ENCODE data around the gene TGFBI. TPM values are rescaled to one million over a fixed set of nuclear protein-coding genes. Genes with fewer than 3 reads are reported as not detected.
"Not testable (repeated sequence)": the region's sequence is repeated elsewhere in the genome, so short reads cannot be mapped to it uniquely, and the experiment has no call there.

Gene TGFBI
- total RNA-seq, 3 donors from 2014 or later, result 0.81 to 0.84 (median 0.82) TPM

GRCh38 chr5:136040746-136041415 lies 12.1 kb downstream of the TGFBI start:
- no peak overlapping the region for H3K4me3 Mint-ChIP-seq
- no peaks in the 10 kb centered on the region for H3K27me3 Mint-ChIP-seq (ENCODE audit: low read depth)
- no peak for ATAC-seq
- H3K4me1 Mint-ChIP-seq (ENCODE audit: low read depth), result peaks cover 31% of the 10 kb centered on the region
- H3K9me3 Mint-ChIP-seq, result no peaks in the 10 kb centered on the region
- H3K36me3 Mint-ChIP-seq (ENCODE audit: insufficient read depth), result no peaks in the 10 kb centered on the region
- DNase-seq, result no peak

- Mint-ChIP-seq H3K4me3 (no peak overlapping the region), H3K27me3 (ENCODE audit: low read depth) (no peaks in the 10 kb centered on the region), H3K4me1 (ENCODE audit: low read depth) (peaks cover 18% of the 10 kb centered on the region), H3K36me3 (ENCODE audit: insufficient read depth) (no peaks in the 10 kb centered on the region), H3K9me3 (no peaks in the 10 kb centered on the region)
- no peak for DNase-seq
- ATAC-seq, result no peak
Observed at GRCh38 chr5:136042156-136042555, 13.4 kb downstream of the TGFBI start.

- Mint-ChIP-seq H3K4me1 (ENCODE audit: low read depth) (peaks cover 13% of the 10 kb centered on the region), H3K4me3 (no peak overlapping the region), H3K27me3 (ENCODE audit: low read depth) (no peaks in the 10 kb centered on the region), H3K9me3 (no peaks in the 10 kb centered on the region), H3K36me3 (ENCODE audit: insufficient read depth) (no peaks in the 10 kb centered on the region)
- DNase-seq (no peak), ATAC-seq (peak; percentile 8 to 38)
Observed at GRCh38 chr5:136042665-136043121, 13.9 kb downstream of the TGFBI start.

- H3K4me3 Mint-ChIP-seq, result no peak overlapping the region
- no peaks in the 10 kb centered on the region for H3K36me3 Mint-ChIP-seq (ENCODE audit: insufficient read depth)
- no peaks in the 10 kb centered on the region for H3K27me3 Mint-ChIP-seq (ENCODE audit: low read depth)
- peaks cover 9% of the 10 kb centered on the region for H3K4me1 Mint-ChIP-seq (ENCODE audit: low read depth)
- no peaks in the 10 kb centered on the region for H3K9me3 Mint-ChIP-seq
- no peak for ATAC-seq
- DNase-seq, result no peak
Observed at GRCh38 chr5:136043551-136043950, 14.8 kb downstream of the TGFBI start.

- no peaks in the 10 kb centered on the region for H3K36me3 Mint-ChIP-seq (ENCODE audit: insufficient read depth)
- no peak overlapping the region for H3K4me3 Mint-ChIP-seq
- DNase-seq (no peak), ATAC-seq (no peak)
- H3K4me1 Mint-ChIP-seq (ENCODE audit: low read depth), result peaks cover 9% of the 10 kb centered on the region
- H3K27me3 Mint-ChIP-seq (ENCODE audit: low read depth), result no peaks in the 10 kb centered on the region
- no peaks in the 10 kb centered on the region for H3K9me3 Mint-ChIP-seq
Observed at GRCh38 chr5:136043968-136044610, 15.3 kb downstream of the TGFBI start.

GRCh38 chr5:136045026-136045425 lies 16.2 kb downstream of the TGFBI start:
- not testable (repeated sequence) for H3K4me1 Mint-ChIP-seq (ENCODE audit: low read depth); H3K4me3 Mint-ChIP-seq; H3K9me3 Mint-ChIP-seq; ATAC-seq; H3K36me3 Mint-ChIP-seq (ENCODE audit: insufficient read depth); DNase-seq; H3K27me3 Mint-ChIP-seq (ENCODE audit: low read depth)

- H3K27me3 Mint-ChIP-seq (ENCODE audit: low read depth), result no peaks in the 10 kb centered on the region
- DNase-seq (no peak), ATAC-seq (no peak)
- H3K36me3 Mint-ChIP-seq (ENCODE audit: insufficient read depth), result no peaks in the 10 kb centered on the region
- H3K4me3 Mint-ChIP-seq, result no peak overlapping the region
- H3K9me3 Mint-ChIP-seq, result no peaks in the 10 kb centered on the region
- H3K4me1 Mint-ChIP-seq (ENCODE audit: low read depth), result peaks cover 9% of the 10 kb centered on the region
Observed at GRCh38 chr5:136046246-136046645, 17.5 kb downstream of the TGFBI start.

GRCh38 chr5:136047858-136048257 lies 19.1 kb downstream of the TGFBI start:
- peaks cover under 1% of the 10 kb centered on the region for H3K4me1 Mint-ChIP-seq (ENCODE audit: low read depth)
- H3K27me3 Mint-ChIP-seq (ENCODE audit: low read depth), result no peaks in the 10 kb centered on the region
- no peak overlapping the region for H3K4me3 Mint-ChIP-seq
- no peaks in the 10 kb centered on the region for H3K36me3 Mint-ChIP-seq (ENCODE audit: insufficient read depth)
- DNase-seq, result no peak
- no peaks in the 10 kb centered on the region for H3K9me3 Mint-ChIP-seq
- ATAC-seq, result no peak

- no peaks in the 10 kb centered on the region for H3K36me3 Mint-ChIP-seq (ENCODE audit: insufficient read depth)
- H3K27me3 Mint-ChIP-seq (ENCODE audit: low read depth), result no peaks in the 10 kb centered on the region
- no peaks in the 10 kb centered on the region for H3K9me3 Mint-ChIP-seq
- no peak for DNase-seq
- no peak overlapping the region for H3K4me3 Mint-ChIP-seq
- H3K4me1 Mint-ChIP-seq (ENCODE audit: low read depth), result no peaks in the 10 kb centered on the region
- ATAC-seq, result no peak
Observed at GRCh38 chr5:136048966-136049365, 20.2 kb downstream of the TGFBI start.

GRCh38 chr5:136051486-136052220 lies 22.9 kb downstream of the TGFBI start:
- no peak overlapping the region for H3K4me3 Mint-ChIP-seq
- DNase-seq (no peak), ATAC-seq (no peak)
- H3K27me3 Mint-ChIP-seq (ENCODE audit: low read depth), result peaks cover 4% of the 10 kb centered on the region
- H3K4me1 Mint-ChIP-seq (ENCODE audit: low read depth), result no peaks in the 10 kb centered on the region
- no peaks in the 10 kb centered on the region for H3K36me3 Mint-ChIP-seq (ENCODE audit: insufficient read depth)
- no peaks in the 10 kb centered on the region for H3K9me3 Mint-ChIP-seq

GRCh38 chr5:136052692-136053335 lies 24.0 kb downstream of the TGFBI start:
- Mint-ChIP-seq H3K27me3 (ENCODE audit: low read depth) (peaks cover 4% of the 10 kb centered on the region), H3K9me3 (no peaks in the 10 kb centered on the region), H3K4me3 (no peak overlapping the region), H3K36me3 (ENCODE audit: insufficient read depth) (no peaks in the 10 kb centered on the region), H3K4me1 (ENCODE audit: low read depth) (no peaks in the 10 kb centered on the region)
- DNase-seq (no peak), ATAC-seq (no peak)

GRCh38 chr5:136053336-136054141 lies 24.8 kb downstream of the TGFBI start:
- Mint-ChIP-seq H3K9me3 (no peaks in the 10 kb centered on the region), H3K4me1 (ENCODE audit: low read depth) (no peaks in the 10 kb centered on the region), H3K4me3 (no peak overlapping the region), H3K27me3 (ENCODE audit: low read depth) (peaks cover 4% of the 10 kb centered on the region), H3K36me3 (ENCODE audit: insufficient read depth) (no peaks in the 10 kb centered on the region)
- no peak for DNase-seq
- ATAC-seq, result no peak

GRCh38 chr5:136054142-136055019 lies 25.6 kb downstream of the TGFBI start:
- H3K9me3 Mint-ChIP-seq, result no peaks in the 10 kb centered on the region
- H3K4me1 Mint-ChIP-seq (ENCODE audit: low read depth), result no peaks in the 10 kb centered on the region
- H3K27me3 Mint-ChIP-seq (ENCODE audit: low read depth), result peaks cover 4% of the 10 kb centered on the region
- DNase-seq (no peak), ATAC-seq (no peak)
- no peaks in the 10 kb centered on the region for H3K36me3 Mint-ChIP-seq (ENCODE audit: insufficient read depth)
- H3K4me3 Mint-ChIP-seq, result no peak overlapping the region

Data from activated T-cell treated with anti-CD3 and anti-CD28 coated beads, Interleukin-2, amount 50 U/mL, for 4 hours (primary cell).